HG02970 (cell line): Measurements from ENCODE around the gene YKT6.

Source experiments
- ATAC-seq: cut with Tn5 transposase; IDR thresholded peaks from one replicate; pipeline ENCODE4 v1.9.1; 2021; ENCODE audit warnings: mild to moderate bottlenecking, moderate library complexity, moderate number of reproducible peaks; ENCODE audit not compliant: unreplicated experiment, low FRiP score

The YKT6 gene

DNA sequence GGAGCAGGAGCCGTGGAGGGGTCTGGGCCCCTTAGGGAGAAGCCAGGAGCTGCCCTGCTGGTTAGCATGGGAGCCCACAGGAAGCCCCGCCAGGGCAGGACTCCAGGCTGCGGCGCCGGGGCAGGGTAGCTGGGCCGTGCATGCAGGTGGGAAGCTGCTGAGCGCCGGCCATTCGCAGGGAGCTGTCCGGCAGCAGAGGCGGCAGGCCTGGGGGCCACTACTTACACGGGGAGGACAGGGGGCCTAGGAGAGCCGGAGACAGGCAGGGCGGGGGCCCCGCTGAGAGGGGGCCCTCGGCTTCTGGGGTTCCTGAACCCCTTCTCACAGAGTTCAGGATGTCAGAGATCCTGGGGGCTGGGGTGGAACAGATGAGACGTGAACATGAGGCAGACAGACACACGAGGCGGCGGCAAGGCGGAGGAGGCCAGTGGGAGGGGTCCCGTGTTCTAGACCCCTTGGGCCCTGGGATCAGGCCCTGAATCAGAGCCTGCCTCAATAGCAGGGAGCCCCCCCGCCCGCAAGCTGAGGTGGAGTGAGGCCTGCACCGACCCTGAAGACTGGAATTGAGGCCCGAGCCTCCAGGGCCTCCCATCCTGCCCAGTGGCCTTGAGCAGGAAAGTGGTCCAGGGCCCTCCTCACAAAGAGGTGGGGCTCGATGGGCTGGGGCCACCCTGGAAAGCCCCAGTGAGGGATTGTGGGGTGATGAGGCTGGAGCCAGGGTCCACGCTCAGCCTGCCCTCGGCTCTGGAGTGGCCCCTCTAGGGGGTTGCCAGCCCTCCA, 28.0 kb downstream of the YKT6 start:
- ATAC-seq, result no peak

GRCh38 chr7:44229546-44230105, 28.8 kb downstream of the YKT6 start:
- ATAC-seq, result no peak

DNA sequence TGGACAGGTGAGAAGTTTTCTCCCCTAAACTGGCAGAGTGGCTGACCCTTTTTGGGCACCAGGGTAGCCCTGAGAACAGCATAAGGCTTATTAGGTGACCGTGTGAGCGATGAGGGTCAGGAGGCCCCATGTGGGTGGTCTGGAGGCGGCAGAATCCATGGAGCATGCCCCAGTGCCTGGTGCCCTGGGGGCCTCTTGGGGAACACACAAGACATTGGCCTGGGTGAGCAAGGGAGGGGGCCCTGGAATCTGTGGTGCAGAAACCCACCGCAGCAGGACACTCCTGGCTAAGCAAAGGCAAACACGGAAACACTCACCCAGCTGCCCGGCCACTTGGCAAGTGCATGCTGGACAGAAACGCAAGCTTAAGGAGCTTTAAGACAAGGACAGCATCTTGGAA, 29.5 kb downstream of the YKT6 start:
- ATAC-seq, result no peak

- no peak for ATAC-seq
Observed at GRCh38 chr7:44231088-44231487, 30.3 kb downstream of the YKT6 start.

DNA sequence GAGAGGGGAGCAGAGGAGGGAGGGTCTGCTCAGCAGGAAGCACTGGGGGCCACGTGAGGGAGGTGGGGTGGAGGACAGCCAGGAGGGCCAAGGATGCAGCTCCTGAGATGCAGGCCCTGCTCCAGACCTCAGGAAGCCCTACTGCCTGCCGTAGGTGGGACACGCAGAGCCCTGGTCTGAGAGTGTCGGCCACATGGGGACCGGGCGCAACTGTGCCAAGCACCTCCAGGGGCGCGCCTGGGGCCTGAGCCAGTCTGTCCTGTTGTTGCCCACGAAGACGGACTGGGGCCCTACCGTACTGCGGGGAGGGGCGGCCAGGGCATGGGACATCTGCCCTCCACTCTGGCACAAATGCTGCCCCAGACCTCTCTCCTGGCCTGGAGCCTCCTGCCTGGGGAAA, 31.6 kb downstream of the YKT6 start:
- ATAC-seq, result no peak

DNA sequence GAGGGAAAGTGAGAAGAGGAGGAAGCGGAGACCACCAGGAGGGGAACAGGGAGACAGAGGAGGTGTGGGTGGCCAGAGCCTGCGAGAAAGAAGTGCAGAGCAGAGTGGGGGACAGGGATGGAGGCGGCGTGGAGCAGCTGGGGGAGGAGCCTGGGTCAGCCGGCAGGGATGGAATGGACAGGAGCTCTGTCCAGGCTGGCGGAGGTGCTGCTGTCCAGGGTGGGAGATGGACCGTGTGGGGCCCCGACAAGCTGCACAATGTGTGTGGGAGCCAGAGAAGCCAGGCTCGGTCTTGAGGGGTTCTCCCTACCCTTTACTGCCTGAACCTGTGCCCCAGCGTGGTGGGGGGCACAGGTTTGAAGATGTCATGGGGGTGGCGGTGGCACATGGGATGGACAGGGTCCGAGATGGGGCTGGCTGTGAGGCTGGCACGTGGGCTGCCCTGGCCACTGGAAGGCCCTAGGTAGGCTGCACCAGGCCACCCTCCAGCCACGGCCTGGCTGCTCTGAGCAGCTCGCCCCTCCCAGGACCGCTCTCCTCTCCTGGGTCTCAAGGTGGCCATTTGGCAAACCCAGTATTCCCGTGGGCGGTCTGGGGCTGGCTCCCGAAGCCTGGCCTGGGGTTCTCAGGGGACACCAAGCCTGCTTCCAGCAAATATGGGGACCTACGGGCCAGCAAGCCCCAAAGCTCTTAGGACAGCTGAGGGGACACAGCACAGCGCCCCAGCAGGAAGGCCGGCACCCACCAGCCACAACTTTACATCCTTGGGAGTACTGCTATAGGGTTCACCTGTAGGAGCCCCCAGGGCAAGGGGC, 32.3 kb downstream of the YKT6 start:
- no peak for ATAC-seq

DNA sequence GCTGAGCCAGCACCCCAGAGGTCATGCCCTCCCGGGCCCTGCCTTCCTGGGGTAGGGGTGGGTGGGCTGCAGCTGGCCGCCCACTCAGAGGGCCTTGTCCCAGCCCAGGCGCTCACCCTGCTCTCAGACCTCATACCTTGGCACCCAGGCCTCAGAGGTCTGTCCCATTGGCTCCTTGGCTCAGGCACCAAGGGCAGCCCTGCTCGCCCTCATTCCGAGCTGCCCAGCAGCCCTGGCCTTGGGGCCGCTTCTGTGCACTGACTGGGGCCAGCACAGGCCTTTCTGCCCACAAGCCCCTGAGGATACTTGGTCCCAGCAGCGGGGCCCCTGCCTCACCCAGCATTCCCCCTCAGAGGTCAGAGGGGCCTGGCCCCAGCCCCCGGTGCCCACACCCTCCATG, 34.3 kb downstream of the YKT6 start:
- no peak for ATAC-seq

GRCh38 chr7:44235582-44236332, 35.0 kb downstream of the YKT6 start:
- no peak for ATAC-seq

DNA sequence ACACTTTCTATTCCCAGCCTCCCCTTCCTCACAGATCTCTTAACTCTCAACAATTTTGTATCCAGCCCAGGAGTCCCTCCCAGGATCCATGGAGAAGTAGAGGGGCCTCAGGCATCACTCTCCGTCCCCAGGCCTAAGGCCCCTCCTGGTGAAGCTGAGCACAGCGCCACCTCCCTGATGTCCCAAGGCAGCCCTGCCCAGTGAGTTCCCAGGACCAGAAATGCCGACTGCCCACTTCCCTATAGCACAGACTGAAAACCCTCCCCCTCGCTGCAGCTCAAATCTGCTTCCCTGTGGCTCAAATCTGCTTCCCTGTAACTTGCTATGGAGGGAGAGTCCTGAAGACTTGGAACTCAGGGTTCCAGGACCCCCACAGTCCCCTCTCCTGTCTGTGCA, 35.6 kb downstream of the YKT6 start:
- ATAC-seq, result no peak

GRCh38 chr7:44237696-44238095, 36.9 kb downstream of the YKT6 start:
- no peak for ATAC-seq

- no peak for ATAC-seq
Observed at GRCh38 chr7:44238116-44238695, 37.4 kb downstream of the YKT6 start.

DNA sequence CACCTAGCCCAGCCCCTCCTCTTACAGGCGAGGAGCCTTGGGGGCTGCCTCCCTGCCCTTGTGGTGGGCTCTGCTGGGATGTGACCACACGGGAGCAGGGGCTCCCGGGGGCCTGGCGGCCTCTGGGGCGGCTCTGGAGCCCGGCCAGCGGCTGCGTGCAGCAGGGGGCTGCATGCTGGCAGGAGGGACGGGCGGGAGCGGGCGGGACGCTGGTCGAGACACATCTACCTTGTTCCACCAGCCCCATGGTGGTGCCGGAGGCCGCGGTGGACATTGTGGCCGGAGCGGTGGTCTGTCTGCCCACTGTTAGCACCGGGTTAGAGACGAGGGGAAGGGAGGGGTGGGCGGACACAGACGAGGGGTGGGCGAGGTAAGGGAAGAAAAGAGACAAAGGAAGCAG, 38.6 kb downstream of the YKT6 start:
- ATAC-seq, result no peak

- no peak for ATAC-seq
Observed at GRCh38 chr7:44240376-44240775, 39.6 kb downstream of the YKT6 start.

GRCh38 chr7:44240983-44241510, 40.3 kb downstream of the YKT6 start:
- ATAC-seq, result no peak

DNA sequence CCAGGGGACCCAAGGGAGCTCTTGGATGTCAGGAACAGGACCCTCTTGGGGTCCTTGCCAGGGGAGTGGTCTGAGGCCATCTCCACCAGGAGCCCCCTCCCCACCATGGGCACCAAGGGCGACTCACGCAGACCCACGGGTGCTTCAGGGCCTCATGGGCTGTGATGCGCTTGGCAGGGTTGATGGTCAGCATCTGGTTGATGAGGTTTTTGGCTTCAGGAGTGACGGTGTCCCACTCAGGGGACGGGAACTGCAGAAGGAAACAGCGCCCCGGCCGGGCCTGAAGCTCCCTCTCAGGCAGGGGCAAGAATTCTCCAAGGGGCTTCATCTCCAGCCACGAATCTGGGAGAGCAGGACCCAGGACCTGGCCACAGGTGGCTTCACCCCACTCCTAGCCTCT, 41.3 kb downstream of the YKT6 start:
- no peak for ATAC-seq

GRCh38 chr7:44244282-44244681, 43.5 kb downstream of the YKT6 start:
- ATAC-seq, result no peak

- no peak for ATAC-seq
Observed at GRCh38 chr7:44246396-44247113, 45.8 kb downstream of the YKT6 start.

DNA sequence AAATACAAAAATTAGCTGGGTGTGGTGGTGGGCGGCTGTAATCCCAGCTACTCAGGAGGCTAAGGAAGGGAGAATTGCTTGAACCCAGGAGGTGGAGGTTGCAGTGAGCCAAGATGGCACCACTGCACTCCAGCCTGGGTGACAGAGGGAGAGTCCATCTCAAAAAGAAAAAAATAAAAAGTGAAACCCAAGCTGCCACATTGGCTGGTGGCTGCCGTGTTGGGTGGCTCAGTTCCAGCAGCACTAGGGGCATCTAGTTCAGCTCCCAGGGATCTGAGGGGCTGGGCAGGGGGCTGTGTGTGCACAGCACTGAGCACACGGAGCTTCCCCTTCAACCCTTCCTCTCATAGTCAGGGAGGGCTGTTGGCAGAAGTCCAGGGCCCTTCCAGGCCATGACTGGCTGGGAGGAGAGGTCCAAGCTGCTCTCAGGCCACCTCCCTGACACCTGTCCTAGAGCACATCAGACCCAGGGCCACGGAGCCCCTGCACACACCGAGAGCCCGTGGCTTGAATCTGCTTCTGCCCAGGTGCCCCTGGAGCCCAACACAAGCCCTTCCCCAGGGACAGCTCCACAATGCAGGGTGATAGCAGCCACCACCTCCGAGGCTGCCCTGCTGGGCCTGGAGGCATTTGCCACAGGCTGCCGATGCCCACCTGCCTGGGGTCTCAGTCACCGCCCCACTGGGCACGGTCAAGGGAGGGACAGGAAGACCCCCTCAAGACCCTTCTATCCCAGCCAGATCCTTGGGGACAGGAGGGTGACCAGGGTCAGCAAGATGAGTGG, 47.3 kb downstream of the YKT6 start:
- ATAC-seq, result no peak
